H1 (cell line): ENCODE data around the gene C20orf202. TPM values are rescaled to one million over a fixed set of nuclear protein-coding genes. Genes with fewer than 3 reads are reported as not detected.

Source experiments
- ASH2L ChIP-seq: fragments of 200-600, 300-600 bp; sonication (generic); IDR thresholded peaks from one replicate; pipeline ENCODE4 v1.7.1; 2017; ENCODE audit warnings: low read length
- BRCA1 ChIP-seq: IDR thresholded peaks from 2 replicates; pipeline ENCODE4 v1.6.1; 2012; ENCODE audit warnings: low read depth, low read length, improper control_type of control experiment
- CEBPB ChIP-seq: IDR thresholded peaks from 2 replicates; pipeline ENCODE4 v1.6.1; 2012; ENCODE audit warnings: low read depth, low read length
- EGR1 ChIP-seq: IDR thresholded peaks from 2 replicates; pipeline ENCODE4 v1.6.1; 2011; ENCODE audit warnings: low read depth, low read length, borderline replicate concordance
- HDAC6 ChIP-seq: IDR thresholded peaks from one replicate; pipeline ENCODE4 v1.7.1; 2012; ENCODE audit warnings: low read depth, mild to moderate bottlenecking, inconsistent platforms, low read length, moderate library complexity
- JUN ChIP-seq: IDR thresholded peaks from 2 replicates; pipeline ENCODE4 v1.6.1; 2011; ENCODE audit warnings: low read depth, mild to moderate bottlenecking, improper control_type of control experiment, low read length
- JUND ChIP-seq: IDR thresholded peaks from 2 replicates; pipeline ENCODE4 v1.6.1; 2011; ENCODE audit warnings: mild to moderate bottlenecking, improper control_type of control experiment, low read length
- NANOG ChIP-seq: IDR thresholded peaks from 2 replicates; pipeline ENCODE4 v1.6.1; 2011; ENCODE audit warnings: low read length, low read depth, mild to moderate bottlenecking, inconsistent platforms; ENCODE audit not compliant: insufficient read depth, poor library complexity, severe bottlenecking
- PHF8 ChIP-seq: fragments of 200-600 bp; sonication (generic); conservative IDR thresholded peaks from 2 replicates; pipeline ENCODE4 v1.7.1; 2012; ENCODE audit warnings: low read depth, mild to moderate bottlenecking, inconsistent platforms, low read length, moderate library complexity
- RBBP5 ChIP-seq: IDR thresholded peaks from 2 replicates; pipeline ENCODE4 v1.7.1; 2012; ENCODE audit warnings: low read depth, mild to moderate bottlenecking, inconsistent platforms, low read length, moderate library complexity, borderline replicate concordance
- SAP30 ChIP-seq: fragments of 300-600 bp; sonication (generic); IDR thresholded peaks from 2 replicates; pipeline ENCODE4 v1.7.1; 2012; ENCODE audit warnings: low read length, moderate library complexity, mild to moderate bottlenecking, inconsistent platforms; ENCODE audit not compliant: insufficient read depth, insufficient replicate concordance
- SP1 ChIP-seq: IDR thresholded peaks from 2 replicates; pipeline ENCODE4 v1.6.1; 2011; ENCODE audit warnings: low read depth, low read length
- polyA plus RNA-seq, 7 experiments: library from polyadenylated mRNA; depleted of rRNA in 3 of 7; stranded (reverse) in 5 of 7; unstranded in 2 of 7; fragments of >200 nt in 5 of 7; fragments of 200-250 nt in 2 of 7; gene quantifications; 1 replicate in 5 of 7; 2 replicates in 1 of 7; 4 replicates in 1 of 7; pipeline versions ENCODE4 v1.2.1 to v1.2.3, GENCODE V29; 2011 to 2013; ENCODE audit warnings: missing spikeins in 2 of 7, mixed read lengths in 2 of 7
- total RNA-seq: library from RNA; stranded (reverse); fragmentation: NEBNext Ultra II Directional; extraction: Animal tissue kit (Norgen Biotek cat#: 25700); gene quantifications from 2 replicates; pipeline ENCODE4 v1.2.1, GENCODE V29; 2021
- TF ChIP-seq, protein P1 (sequence below): fragments of 300-600 bp; sonication (generic); IDR thresholded peaks from 2 replicates; pipeline ENCODE4 v1.7.1; 2012; ENCODE audit warnings: low read length, moderate library complexity, mild to moderate bottlenecking, inconsistent platforms; ENCODE audit not compliant: insufficient replicate concordance

Gene C20orf202
- total and polyA plus RNA-seq, 2 of the 8 experiments (the other 6 are each of a cell fraction or from before 2014, with no cell fraction given): 0.12 TPM; not detected in 1

- TF ChIP-seq, protein P1, sequence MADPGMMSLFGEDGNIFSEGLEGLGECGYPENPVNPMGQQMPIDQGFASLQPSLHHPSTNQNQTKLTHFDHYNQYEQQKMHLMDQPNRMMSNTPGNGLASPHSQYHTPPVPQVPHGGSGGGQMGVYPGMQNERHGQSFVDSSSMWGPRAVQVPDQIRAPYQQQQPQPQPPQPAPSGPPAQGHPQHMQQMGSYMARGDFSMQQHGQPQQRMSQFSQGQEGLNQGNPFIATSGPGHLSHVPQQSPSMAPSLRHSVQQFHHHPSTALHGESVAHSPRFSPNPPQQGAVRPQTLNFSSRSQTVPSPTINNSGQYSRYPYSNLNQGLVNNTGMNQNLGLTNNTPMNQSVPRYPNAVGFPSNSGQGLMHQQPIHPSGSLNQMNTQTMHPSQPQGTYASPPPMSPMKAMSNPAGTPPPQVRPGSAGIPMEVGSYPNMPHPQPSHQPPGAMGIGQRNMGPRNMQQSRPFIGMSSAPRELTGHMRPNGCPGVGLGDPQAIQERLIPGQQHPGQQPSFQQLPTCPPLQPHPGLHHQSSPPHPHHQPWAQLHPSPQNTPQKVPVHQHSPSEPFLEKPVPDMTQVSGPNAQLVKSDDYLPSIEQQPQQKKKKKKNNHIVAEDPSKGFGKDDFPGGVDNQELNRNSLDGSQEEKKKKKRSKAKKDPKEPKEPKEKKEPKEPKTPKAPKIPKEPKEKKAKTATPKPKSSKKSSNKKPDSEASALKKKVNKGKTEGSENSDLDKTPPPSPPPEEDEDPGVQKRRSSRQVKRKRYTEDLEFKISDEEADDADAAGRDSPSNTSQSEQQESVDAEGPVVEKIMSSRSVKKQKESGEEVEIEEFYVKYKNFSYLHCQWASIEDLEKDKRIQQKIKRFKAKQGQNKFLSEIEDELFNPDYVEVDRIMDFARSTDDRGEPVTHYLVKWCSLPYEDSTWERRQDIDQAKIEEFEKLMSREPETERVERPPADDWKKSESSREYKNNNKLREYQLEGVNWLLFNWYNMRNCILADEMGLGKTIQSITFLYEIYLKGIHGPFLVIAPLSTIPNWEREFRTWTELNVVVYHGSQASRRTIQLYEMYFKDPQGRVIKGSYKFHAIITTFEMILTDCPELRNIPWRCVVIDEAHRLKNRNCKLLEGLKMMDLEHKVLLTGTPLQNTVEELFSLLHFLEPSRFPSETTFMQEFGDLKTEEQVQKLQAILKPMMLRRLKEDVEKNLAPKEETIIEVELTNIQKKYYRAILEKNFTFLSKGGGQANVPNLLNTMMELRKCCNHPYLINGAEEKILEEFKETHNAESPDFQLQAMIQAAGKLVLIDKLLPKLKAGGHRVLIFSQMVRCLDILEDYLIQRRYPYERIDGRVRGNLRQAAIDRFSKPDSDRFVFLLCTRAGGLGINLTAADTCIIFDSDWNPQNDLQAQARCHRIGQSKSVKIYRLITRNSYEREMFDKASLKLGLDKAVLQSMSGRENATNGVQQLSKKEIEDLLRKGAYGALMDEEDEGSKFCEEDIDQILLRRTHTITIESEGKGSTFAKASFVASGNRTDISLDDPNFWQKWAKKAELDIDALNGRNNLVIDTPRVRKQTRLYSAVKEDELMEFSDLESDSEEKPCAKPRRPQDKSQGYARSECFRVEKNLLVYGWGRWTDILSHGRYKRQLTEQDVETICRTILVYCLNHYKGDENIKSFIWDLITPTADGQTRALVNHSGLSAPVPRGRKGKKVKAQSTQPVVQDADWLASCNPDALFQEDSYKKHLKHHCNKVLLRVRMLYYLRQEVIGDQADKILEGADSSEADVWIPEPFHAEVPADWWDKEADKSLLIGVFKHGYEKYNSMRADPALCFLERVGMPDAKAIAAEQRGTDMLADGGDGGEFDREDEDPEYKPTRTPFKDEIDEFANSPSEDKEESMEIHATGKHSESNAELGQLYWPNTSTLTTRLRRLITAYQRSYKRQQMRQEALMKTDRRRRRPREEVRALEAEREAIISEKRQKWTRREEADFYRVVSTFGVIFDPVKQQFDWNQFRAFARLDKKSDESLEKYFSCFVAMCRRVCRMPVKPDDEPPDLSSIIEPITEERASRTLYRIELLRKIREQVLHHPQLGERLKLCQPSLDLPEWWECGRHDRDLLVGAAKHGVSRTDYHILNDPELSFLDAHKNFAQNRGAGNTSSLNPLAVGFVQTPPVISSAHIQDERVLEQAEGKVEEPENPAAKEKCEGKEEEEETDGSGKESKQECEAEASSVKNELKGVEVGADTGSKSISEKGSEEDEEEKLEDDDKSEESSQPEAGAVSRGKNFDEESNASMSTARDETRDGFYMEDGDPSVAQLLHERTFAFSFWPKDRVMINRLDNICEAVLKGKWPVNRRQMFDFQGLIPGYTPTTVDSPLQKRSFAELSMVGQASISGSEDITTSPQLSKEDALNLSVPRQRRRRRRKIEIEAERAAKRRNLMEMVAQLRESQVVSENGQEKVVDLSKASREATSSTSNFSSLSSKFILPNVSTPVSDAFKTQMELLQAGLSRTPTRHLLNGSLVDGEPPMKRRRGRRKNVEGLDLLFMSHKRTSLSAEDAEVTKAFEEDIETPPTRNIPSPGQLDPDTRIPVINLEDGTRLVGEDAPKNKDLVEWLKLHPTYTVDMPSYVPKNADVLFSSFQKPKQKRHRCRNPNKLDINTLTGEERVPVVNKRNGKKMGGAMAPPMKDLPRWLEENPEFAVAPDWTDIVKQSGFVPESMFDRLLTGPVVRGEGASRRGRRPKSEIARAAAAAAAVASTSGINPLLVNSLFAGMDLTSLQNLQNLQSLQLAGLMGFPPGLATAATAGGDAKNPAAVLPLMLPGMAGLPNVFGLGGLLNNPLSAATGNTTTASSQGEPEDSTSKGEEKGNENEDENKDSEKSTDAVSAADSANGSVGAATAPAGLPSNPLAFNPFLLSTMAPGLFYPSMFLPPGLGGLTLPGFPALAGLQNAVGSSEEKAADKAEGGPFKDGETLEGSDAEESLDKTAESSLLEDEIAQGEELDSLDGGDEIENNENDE: no peak
- TF ChIP-seq PHF8: no peak
- no peak for TF ChIP-seq BRCA1
- TF ChIP-seq JUN: no peak
- TF ChIP-seq JUND: no peak
- no peak for TF ChIP-seq EGR1
- TF ChIP-seq RBBP5: no peak
- TF ChIP-seq HDAC6: no peak
- no peak for TF ChIP-seq SP1
- no peak for TF ChIP-seq SAP30
- no peak for TF ChIP-seq ASH2L
- no peak for TF ChIP-seq NANOG
- no peak for TF ChIP-seq CEBPB
Measured at GRCh38 chr20:1255675-1256074, 52.4 kb downstream of the C20orf202 start (continued).
